ENCODE measurements around the gene BROX. TPM values are rescaled to one million over a fixed set of nuclear protein-coding genes. Genes with fewer than 3 reads are reported as not detected.

BROX gene
- total and polyA plus RNA-seq, 12 donors = 8.9 to 40.5 (median 34.3) TPM

- peaks cover 0 to 9% (median 0%) of the 10 kb centered on the region in 9 donors for H3K4me1 ChIP-seq
- WGBS, 2 donors = 97% methylated on average over 8 of the region's 8 CpGs
- H3K9me3 ChIP-seq = no peaks in the 10 kb centered on the region
- intact Hi-C loops (cut with DNase I) = no loop called here
- H3K27me3 ChIP-seq = no peaks in the 10 kb centered on the region
- DNase-seq (no peak), ATAC-seq (no peak)
- H3K4me3 ChIP-seq = no peak overlapping the region
- peaks cover 0 to 61% (median 19%) of the 10 kb centered on the region in 9 donors for H3K36me3 ChIP-seq
- no peak for TF ChIP-seq CTCF (IDR thresholded peaks at IDR 0.05)
- H3K27ac ChIP-seq = no peak overlapping the region
These were observed 15.6 kb upstream of the BROX start for GRCh38 chr1:222696741-222697140.

GRCh38 chr1:222697203-222697602 is 15.2 kb upstream of the BROX start:
- H3K4me1 ChIP-seq = peaks cover 0 to 9% (median 0%) of the 10 kb centered on the region in 9 donors
- H3K27ac ChIP-seq = no peak overlapping the region
- no peak overlapping the region for H3K4me3 ChIP-seq
- ATAC-seq (no peak), DNase-seq (no peak)
- peaks cover 0 to 61% (median 19%) of the 10 kb centered on the region in 9 donors for H3K36me3 ChIP-seq
- H3K9me3 ChIP-seq = no peaks in the 10 kb centered on the region
- WGBS, 2 donors = 92 to 97% methylated on average over 2 of the region's 2 CpGs
- no peaks in the 10 kb centered on the region for H3K27me3 ChIP-seq
- intact Hi-C loops (cut with DNase I) = no loop called here
- no peak for TF ChIP-seq CTCF (IDR thresholded peaks at IDR 0.05)

GRCh38 chr1:222697826-222698225 is 14.5 kb upstream of the BROX start:
- intact Hi-C loops (cut with DNase I) = no loop called here
- ATAC-seq (peak in 2 of 8 donors; percentile 7 to 23), DNase-seq (no peak)
- H3K9me3 ChIP-seq = no peaks in the 10 kb centered on the region
- H3K4me3 ChIP-seq = no peak overlapping the region
- peaks cover 0 to 61% (median 19%) of the 10 kb centered on the region in 9 donors for H3K36me3 ChIP-seq
- 66 to 70% methylated on average over 2 of the region's 2 CpGs for WGBS, 2 donors
- no peaks in the 10 kb centered on the region for H3K27me3 ChIP-seq
- peaks cover 0 to 9% (median 0%) of the 10 kb centered on the region in 9 donors for H3K4me1 ChIP-seq
- no peak for TF ChIP-seq CTCF (IDR thresholded peaks at IDR 0.05)
- no peak overlapping the region for H3K27ac ChIP-seq

GRCh38 chr1:222702210-222702609 is 10.2 kb upstream of the BROX start:
- DNase-seq (no peak), ATAC-seq (no peak)
- H3K4me3 ChIP-seq = no peak overlapping the region
- H3K4me1 ChIP-seq = peaks cover 0 to 8% (median 0%) of the 10 kb centered on the region in 9 donors
- TF ChIP-seq CTCF (IDR thresholded peaks at IDR 0.05) = no peak
- intact Hi-C loops (cut with DNase I) = loop anchor here in 1 of 10 donors (10.0 kb wide), 1 partner anchor 47 kb away; no protein-coding TSS in a partner anchor
- WGBS, 2 donors = 88% methylated on average over 4 of the region's 4 CpGs
- peaks cover 0 to 54% (median 19%) of the 10 kb centered on the region in 9 donors for H3K36me3 ChIP-seq
- no peaks in the 10 kb centered on the region for H3K27me3 ChIP-seq
- peaks cover 0 to 9% (median 0%) of the 10 kb centered on the region in 11 donors for H3K9me3 ChIP-seq
- no peak overlapping the region for H3K27ac ChIP-seq
